ENCODE results near the gene C1QBP. TPM values are rescaled to one million over a fixed set of nuclear protein-coding genes. Genes with fewer than 3 reads are reported as not detected.
"Not testable (repeated sequence)": the region's sequence is repeated elsewhere in the genome, so short reads cannot be mapped to it uniquely, and the experiment has no call there.

Gene C1QBP
- polyA plus RNA-seq, 3 donors from 2014 or later = 187 to 305 (median 226) TPM

DNA sequence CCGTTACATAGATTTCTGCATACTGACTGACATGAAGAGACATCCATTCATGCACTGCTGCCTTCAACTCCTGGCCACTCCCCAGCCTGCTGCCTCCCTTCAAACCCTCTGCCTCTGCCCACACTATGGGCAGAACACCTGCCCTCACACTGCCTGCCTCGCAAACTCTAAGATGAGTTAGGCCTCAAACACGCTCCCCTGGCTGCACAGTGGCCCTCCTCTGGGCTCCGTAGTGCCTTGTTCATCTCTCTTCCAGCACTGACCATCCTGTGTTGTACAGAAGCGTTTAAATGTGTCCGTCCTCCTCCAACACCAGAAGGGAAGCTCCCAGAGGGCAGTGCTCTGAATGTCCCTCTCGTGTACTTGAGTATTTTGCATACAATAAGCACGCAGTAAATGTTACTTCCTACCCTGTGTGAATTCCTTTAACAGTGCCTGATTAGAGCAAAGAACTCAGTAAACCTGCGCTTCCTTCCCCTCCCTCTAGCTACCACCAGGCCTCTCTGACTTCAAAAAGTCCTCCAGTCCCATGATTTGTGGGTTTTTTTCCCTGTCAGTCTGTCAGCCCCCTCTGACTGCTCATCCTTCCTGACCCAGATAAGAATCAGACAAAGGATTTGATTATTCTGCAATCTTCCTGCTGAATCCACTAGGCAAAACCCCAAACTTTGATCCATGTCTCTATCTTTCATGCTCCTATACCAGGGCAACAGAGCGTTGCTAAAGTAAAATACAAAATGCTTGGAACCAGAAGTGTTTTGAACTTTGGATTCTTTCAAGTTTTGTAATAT, 26.0 kb upstream of the C1QBP start:
- peaks cover 4 to 11% (median 7%) of the 10 kb centered on the region in 3 donors for H3K36me3 Mint-ChIP-seq
- peaks cover 0 to 3% (median 0%) of the 10 kb centered on the region in 3 donors for H3K27me3 Mint-ChIP-seq (ENCODE audit: low read depth in 3 of 3)
- H3K27ac Mint-ChIP-seq = no peak overlapping the region
- DNase-seq = no peak
- H3K9me3 Mint-ChIP-seq = no peaks in the 10 kb centered on the region
- H3K4me1 Mint-ChIP-seq = peaks cover 29 to 38% of the 10 kb centered on the region in 2 donors
- H3K4me3 Mint-ChIP-seq = no peak overlapping the region

DNA sequence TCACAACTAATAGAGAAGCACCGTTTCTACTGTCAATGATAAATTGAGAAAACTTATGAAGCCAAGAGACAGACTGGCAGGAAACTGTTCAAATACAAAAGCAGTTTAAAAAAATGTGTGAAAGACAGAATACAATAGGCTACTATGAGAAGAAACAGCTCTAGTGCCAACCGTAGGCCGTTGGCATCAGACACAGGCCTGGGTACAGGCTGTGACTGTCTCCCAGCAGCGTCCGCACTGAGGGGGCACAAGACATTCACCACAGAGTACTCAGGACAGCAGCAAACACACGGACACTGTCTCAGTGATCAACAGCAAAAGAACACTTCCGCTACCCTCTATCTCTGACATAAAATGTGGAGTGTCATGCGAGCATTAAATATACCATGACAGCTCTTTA, 7.8 kb upstream of the C1QBP start:
- H3K27ac Mint-ChIP-seq = no peak overlapping the region
- H3K36me3 Mint-ChIP-seq = peaks cover 14 to 44% (median 20%) of the 10 kb centered on the region in 3 donors
- no peaks in the 10 kb centered on the region for H3K27me3 Mint-ChIP-seq (ENCODE audit: low read depth in 3 of 3)
- DNase-seq = no peak
- no peaks in the 10 kb centered on the region for H3K4me1 Mint-ChIP-seq
- H3K4me3 Mint-ChIP-seq = no peak overlapping the region
- no peaks in the 10 kb centered on the region for H3K9me3 Mint-ChIP-seq

DNA sequence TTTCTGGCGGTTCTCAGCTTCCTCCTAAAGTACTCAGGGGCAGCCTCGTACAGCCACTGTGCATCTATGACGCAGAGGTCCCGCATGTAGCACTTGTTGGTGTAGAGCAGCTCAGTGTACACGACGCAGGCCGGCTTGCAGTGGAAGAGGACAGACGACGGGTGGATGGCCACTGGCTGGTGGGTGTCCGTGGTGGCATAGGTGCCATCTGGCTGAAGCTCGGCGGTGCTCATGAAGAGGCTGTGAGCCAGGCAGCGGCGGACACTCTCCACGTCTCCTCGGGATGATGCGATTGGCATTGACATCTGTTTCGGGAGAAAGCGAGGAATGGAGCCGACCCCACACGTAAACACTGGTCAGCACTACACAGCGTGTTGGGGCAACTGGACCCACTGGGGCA, 5.3 kb upstream of the C1QBP start:
- no peak for DNase-seq
- peaks cover 6 to 7% of the 10 kb centered on the region in 2 donors for H3K4me1 Mint-ChIP-seq

DNA sequence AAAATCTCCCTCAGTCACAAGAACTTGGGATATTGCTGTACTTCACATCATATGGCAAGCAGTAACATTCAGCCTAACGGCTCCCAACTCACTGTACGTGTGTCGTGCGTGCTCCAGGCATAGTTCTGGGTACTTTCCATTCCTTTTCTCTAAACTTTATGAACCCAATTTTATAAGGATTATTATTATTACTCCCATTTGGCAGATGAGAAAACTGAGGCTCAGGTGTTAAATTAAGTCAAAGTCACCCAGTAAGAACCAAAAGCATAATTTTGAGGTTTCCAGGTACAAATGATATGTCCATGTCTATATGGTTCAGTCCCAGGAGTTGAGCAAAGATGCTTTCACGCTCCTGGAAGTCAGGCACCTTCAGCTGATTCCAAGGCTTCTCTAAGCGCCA, 4.8 kb upstream of the C1QBP start:
- Mint-ChIP-seq H3K4me1 (peaks cover 8 to 9% of the 10 kb centered on the region in 2 donors), H3K9me3 (no peaks in the 10 kb centered on the region), H3K27me3 (ENCODE audit: low read depth in 3 of 3) (peaks cover 0 to 3% (median 1%) of the 10 kb centered on the region in 3 donors), H3K36me3 (peaks cover 12 to 27% (median 14%) of the 10 kb centered on the region in 3 donors), H3K27ac (no peak overlapping the region), H3K4me3 (no peak overlapping the region)
- no peak for DNase-seq

More for the DNA sequence above, 5.3 kb upstream of the C1QBP start:
- no peak overlapping the region for H3K27ac Mint-ChIP-seq
- H3K27me3 Mint-ChIP-seq (ENCODE audit: low read depth in 3 of 3) = peaks cover 0 to 1% (median under 1%) of the 10 kb centered on the region in 3 donors
- H3K4me3 Mint-ChIP-seq = no peak overlapping the region
- peaks cover 12 to 32% (median 14%) of the 10 kb centered on the region in 3 donors for H3K36me3 Mint-ChIP-seq
- H3K9me3 Mint-ChIP-seq = no peaks in the 10 kb centered on the region

DNA sequence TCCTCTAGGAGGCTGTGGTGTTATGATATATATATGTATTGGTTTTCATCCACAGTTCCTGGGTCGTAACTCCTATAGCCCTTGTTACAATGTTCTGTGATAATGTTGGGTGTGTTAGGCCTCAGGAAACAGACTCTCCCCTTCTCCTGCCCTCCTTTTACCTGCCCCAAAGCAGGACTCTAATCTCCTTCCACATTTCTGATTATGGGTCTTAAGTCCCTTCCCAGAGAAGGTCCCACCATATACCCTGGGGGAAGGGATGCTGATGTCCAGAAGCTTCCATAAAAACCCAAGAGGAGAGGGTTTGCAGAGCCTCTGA, 450 bp upstream of the C1QBP start:
- DNase-seq = no peak
- Mint-ChIP-seq H3K27ac (peak overlapping the region; percentile 87 to 93 (median 90)), H3K27me3 (ENCODE audit: low read depth in 3 of 3) (peaks cover 0 to 4% (median 3%) of the 10 kb centered on the region in 3 donors), H3K4me3 (peak overlapping the region; percentile 80 to 93 (median 87)), H3K9me3 (no peaks in the 10 kb centered on the region), H3K4me1 (peaks cover 31 to 37% of the 10 kb centered on the region in 2 donors), H3K36me3 (peaks cover 0 to 7% (median 4%) of the 10 kb centered on the region in 3 donors)

DNA sequence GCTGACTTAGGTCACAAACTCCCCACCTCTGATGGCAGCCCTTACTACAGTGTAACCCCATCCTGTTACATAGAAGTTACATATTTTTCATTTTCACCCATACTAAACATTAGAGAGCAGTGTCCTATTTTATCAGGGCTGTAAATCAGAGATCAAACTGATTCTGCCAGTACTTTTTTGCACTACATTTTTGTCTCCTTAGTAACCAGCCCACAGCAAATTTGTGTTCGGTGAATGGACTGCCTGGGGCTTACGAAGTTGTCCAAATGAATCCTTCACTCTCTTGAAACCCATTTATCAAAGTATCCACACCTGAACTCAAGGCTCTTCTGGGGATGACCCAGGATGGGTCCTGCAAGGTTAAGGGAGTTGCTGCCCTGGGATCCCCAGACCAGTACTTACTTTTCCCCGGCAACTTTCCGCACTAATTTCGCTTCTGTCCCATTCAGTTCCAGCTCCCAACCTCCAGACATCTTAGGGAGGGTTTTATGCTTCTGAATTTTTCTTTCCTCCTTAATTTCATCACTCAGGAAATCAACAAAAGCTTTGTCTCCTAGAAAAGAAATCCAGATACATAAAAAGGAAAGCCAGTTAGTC, 1.1 kb downstream of the C1QBP start:
- H3K9me3 Mint-ChIP-seq = no peaks in the 10 kb centered on the region
- H3K27ac Mint-ChIP-seq = peak overlapping the region; percentile 72 to 88 (median 82)
- H3K27me3 Mint-ChIP-seq (ENCODE audit: low read depth in 3 of 3) = peaks cover 0 to 4% (median 3%) of the 10 kb centered on the region in 3 donors
- no peak for DNase-seq
- H3K4me3 Mint-ChIP-seq = peak overlapping the region; percentile 80 to 93 (median 87)
- H3K36me3 Mint-ChIP-seq = peaks cover 0 to 14% (median 6%) of the 10 kb centered on the region in 3 donors
- peaks cover 31 to 37% of the 10 kb centered on the region in 2 donors for H3K4me1 Mint-ChIP-seq

DNA sequence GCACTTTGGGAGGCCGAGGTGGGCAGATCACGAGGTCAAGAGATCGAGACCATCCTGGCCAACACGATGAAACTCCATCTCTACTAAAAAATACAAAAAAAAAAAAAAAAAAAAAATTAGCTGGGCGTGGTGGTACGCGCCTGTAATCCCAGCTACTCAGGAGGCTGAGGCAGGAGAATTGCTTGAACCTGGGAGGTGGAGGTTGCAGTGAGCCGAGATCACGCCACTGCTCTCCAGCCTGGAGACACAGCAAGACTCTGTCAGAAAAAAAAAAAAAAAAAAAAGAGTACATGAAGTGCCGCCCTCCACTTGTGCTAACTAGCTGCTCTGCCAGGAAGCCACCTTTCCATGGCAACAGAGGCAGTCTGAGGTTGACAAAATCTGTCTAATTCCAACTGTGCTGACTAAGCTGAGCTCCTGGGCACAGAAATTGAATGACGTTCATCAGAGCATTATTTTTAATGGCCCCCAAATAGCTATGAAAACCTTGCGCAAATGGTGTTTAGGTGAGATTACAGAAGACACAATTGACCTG, 3.1 kb downstream of the C1QBP start:
- Mint-ChIP-seq H3K36me3 (peaks cover 4 to 30% (median 15%) of the 10 kb centered on the region in 3 donors), H3K4me1 (peaks cover 32 to 39% of the 10 kb centered on the region in 2 donors), H3K27ac (peak overlapping the region in 3 of 6 donors; percentile 12 to 57 (median 17)), H3K4me3 (peak overlapping the region in 1 of 5 donors; percentile 35)
- not testable (repeated sequence) for H3K27me3 Mint-ChIP-seq (ENCODE audit: low read depth in 3 of 3); DNase-seq; H3K9me3 Mint-ChIP-seq

DNA sequence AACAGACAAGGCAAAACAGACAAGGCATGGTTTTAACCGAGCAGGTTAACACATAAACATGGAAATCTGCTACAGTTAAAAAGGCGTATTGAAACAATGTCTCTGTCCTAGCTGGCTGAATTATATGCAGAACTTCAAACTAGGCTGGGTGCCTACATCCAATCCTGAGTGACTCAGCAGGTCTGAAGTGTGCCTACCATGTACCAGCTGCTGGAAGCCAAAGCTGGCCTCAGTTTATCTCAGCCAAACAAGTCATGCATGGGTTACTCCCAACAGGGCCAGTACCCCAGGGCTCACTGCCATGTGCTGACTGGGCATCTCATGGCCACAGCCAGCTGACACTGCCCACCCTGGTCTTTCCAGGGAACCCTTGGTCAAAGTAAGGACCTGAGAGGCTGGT, 4.0 kb downstream of the C1QBP start:
- H3K4me3 Mint-ChIP-seq = no peak overlapping the region
- peaks cover 0 to 4% (median 3%) of the 10 kb centered on the region in 3 donors for H3K27me3 Mint-ChIP-seq (ENCODE audit: low read depth in 3 of 3)
- peaks cover 34 to 43% of the 10 kb centered on the region in 2 donors for H3K4me1 Mint-ChIP-seq
- DNase-seq = no peak
- H3K9me3 Mint-ChIP-seq = no peaks in the 10 kb centered on the region
- H3K27ac Mint-ChIP-seq = peak overlapping the region in 1 of 6 donors; percentile 64
- peaks cover 4 to 34% (median 20%) of the 10 kb centered on the region in 3 donors for H3K36me3 Mint-ChIP-seq

DNA sequence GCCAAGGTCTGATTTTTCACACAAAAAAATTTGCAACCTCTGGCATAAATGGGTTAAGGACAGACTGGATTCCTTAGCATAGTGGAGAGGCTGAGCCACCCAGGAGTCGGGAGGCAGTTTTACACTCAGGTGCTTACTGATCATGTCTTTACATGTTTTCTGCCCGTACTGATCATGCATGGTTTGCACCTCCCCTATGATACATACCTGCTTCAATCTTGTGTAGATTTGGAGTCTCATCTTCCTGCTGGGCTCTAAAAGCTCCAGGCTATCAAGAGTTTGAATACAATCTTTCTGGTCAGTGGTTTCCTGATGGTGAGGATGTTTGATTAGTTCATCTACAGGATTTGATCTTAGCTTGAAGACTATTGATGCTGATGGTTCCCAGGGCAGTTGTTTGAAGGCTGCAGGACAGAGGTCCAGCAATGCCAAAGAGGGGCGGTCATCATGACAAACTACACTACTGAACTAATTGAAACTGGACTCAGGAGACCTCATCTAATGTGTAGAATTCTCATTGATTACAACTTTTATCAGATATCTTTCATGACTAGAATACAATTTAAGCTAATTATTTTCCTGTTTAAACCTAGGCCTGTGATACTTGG, 6.9 kb downstream of the C1QBP start:
- DNase-seq = no peak
- peaks cover 14 to 18% of the 10 kb centered on the region in 2 donors for H3K4me1 Mint-ChIP-seq
- H3K4me3 Mint-ChIP-seq = no peak overlapping the region
- no peaks in the 10 kb centered on the region for H3K9me3 Mint-ChIP-seq
- peak overlapping the region in 3 of 6 donors; percentile 3 to 5 (median 4) for H3K27ac Mint-ChIP-seq
- peaks cover 4 to 54% (median 32%) of the 10 kb centered on the region in 3 donors for H3K36me3 Mint-ChIP-seq
- peaks cover 0 to 2% (median 0%) of the 10 kb centered on the region in 3 donors for H3K27me3 Mint-ChIP-seq (ENCODE audit: low read depth in 3 of 3)

DNA sequence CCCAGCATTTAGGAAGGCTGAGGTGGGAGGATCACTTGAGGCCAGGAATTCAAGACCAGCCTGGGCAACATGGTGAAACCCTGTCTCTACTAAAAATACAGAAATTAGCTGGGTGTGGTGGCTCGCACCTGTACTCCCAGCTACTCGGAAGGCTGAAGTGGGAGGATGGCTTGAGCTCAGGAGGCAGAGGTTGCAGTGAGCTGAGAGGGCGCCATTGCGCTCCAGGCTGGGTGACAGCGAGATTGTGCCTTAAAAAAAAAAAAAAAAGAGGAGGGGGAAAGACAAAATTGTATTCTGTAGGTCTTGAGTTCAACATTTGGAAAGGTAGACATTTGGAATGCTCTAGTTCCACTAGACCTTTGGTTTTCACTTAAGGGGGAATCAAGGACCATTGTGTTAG, 7.7 kb downstream of the C1QBP start:
- peaks cover 5 to 53% (median 32%) of the 10 kb centered on the region in 3 donors for H3K36me3 Mint-ChIP-seq
- H3K4me3 Mint-ChIP-seq; DNase-seq; H3K27me3 Mint-ChIP-seq (ENCODE audit: low read depth in 3 of 3); H3K9me3 Mint-ChIP-seq: not testable (repeated sequence)
- H3K27ac Mint-ChIP-seq = peak overlapping the region in 1 of 6 donors; percentile 36
- H3K4me1 Mint-ChIP-seq = peaks cover 9 to 14% of the 10 kb centered on the region in 2 donors

DNA sequence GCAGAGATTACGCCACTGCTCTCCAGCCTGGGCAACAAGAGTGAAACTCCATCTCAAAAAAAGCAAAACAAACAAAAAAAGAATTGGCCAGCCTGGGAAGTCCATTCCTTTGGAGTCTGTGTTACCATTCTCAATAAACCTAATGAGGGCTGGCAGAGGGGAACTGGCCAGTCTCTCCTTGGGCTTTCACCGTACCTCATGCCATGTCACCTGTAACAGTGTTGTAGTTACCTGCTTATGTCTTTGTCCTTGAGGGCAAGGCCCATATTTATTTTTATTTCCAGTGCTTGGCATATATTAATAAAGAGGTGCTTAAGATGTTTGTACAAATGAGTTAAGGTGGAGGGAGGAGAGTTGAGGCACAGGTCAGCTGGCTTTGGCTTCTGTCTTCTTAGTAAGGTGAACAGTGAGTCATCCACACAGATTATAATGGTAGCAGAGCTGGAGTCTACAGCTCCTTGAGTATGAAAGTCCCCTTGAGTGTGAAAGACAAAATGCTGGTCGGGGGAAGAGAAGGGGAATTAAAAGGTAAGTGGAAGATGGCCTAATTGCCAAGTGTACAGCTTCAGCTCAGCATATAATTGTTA, 8.4 kb downstream of the C1QBP start:
- Mint-ChIP-seq H3K27me3 (ENCODE audit: low read depth in 3 of 3) (peaks cover 0 to 2% (median 0%) of the 10 kb centered on the region in 3 donors), H3K4me1 (peaks cover 9 to 10% of the 10 kb centered on the region in 2 donors), H3K9me3 (no peaks in the 10 kb centered on the region), H3K27ac (peak overlapping the region in 5 of 6 donors; percentile 24 to 70 (median 43)), H3K4me3 (no peak overlapping the region), H3K36me3 (peaks cover 12 to 57% (median 35%) of the 10 kb centered on the region in 3 donors)
- no peak for DNase-seq

DNA sequence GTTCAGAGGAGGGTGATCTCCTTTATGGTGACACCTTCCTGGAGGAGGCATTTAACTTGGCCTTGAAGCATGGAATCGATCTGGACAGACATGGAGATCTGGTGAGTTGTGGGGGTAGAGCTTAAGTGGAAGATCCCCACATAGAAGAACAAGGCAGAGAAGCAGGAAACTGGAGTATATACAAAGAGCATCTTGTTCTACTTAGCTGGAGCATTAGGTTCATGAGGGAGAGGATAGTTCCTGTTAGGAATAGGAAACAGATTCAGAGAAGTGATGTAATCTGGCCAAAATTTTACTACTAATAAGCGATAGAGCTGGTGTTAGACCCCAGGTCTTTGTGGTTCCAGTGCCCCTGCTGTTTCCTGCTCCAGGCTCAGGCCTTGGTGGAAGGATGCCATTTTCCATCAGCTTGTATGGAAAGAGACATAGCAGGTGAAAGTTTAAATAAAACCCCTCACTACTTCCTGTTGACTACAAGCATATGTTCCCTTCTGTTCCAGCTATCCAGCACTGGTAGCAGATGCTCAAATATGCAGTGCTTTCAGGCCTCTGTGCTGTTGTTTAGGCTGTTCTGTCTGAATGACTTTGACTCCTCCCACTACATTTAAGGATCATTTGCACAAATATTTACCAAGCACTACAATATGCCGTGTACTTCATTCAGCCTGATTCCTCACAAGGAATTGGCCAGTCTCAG, 9.6 kb downstream of the C1QBP start:
- Mint-ChIP-seq H3K4me1 (peaks cover 6% of the 10 kb centered on the region in 2 donors), H3K27me3 (ENCODE audit: low read depth in 3 of 3) (peaks cover 0 to 2% (median 2%) of the 10 kb centered on the region in 3 donors), H3K4me3 (no peak overlapping the region), H3K9me3 (no peaks in the 10 kb centered on the region), H3K27ac (peak overlapping the region in 3 of 6 donors; percentile 1 to 44 (median 19)), H3K36me3 (peaks cover 12 to 63% (median 36%) of the 10 kb centered on the region in 3 donors)
- no peak for DNase-seq

DNA sequence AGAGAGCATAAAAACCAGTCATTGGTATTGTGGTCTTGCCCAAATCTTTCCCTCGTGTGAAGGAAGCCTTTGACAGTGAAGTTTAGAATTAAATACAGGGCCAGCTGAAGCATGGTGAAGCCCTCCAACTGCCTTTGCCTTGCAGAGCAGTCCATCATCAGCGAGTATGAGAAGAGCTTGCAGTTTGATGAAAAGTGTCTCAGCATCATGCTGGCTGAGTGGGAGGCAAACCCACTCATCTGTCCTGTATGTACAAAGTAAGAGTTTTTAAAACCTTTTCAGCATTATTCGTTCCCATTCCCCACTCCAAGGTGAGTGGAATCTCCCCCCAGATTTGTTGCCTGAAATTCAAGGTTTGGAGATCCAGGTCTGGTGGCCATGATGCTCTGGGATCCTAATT, 13.1 kb downstream of the C1QBP start:
- peaks cover 0 to 2% (median 2%) of the 10 kb centered on the region in 3 donors for H3K27me3 Mint-ChIP-seq (ENCODE audit: low read depth in 3 of 3)
- H3K36me3 Mint-ChIP-seq = peaks cover 9 to 42% (median 31%) of the 10 kb centered on the region in 3 donors
- DNase-seq = no peak
- peaks cover 15 to 27% of the 10 kb centered on the region in 2 donors for H3K4me1 Mint-ChIP-seq
- H3K27ac Mint-ChIP-seq = no peak overlapping the region
- H3K4me3 Mint-ChIP-seq = no peak overlapping the region
- H3K9me3 Mint-ChIP-seq = no peaks in the 10 kb centered on the region
